Measurements from ENCODE around the gene FRMD1. TPM values are rescaled to one million over a fixed set of nuclear protein-coding genes. Genes with fewer than 3 reads are reported as not detected.

The FRMD1 gene
- polyA plus RNA-seq (ENCODE audit: insufficient read length in 3 of 3): 10 to 100 TPM; 10.7 to 15.8 (median 13.4) TPM

GRCh38 chr6:168078943-168079405, at the start of gene FRMD1:
Gene FRMD1 (minus strand): TSS chr6:168079212. CDS start chr6:168079094, 118 bp downstream.
- DNase-seq (ENCODE audit: low read depth in 3 of 3, low spot score in 2 of 3): no peak

DNA sequence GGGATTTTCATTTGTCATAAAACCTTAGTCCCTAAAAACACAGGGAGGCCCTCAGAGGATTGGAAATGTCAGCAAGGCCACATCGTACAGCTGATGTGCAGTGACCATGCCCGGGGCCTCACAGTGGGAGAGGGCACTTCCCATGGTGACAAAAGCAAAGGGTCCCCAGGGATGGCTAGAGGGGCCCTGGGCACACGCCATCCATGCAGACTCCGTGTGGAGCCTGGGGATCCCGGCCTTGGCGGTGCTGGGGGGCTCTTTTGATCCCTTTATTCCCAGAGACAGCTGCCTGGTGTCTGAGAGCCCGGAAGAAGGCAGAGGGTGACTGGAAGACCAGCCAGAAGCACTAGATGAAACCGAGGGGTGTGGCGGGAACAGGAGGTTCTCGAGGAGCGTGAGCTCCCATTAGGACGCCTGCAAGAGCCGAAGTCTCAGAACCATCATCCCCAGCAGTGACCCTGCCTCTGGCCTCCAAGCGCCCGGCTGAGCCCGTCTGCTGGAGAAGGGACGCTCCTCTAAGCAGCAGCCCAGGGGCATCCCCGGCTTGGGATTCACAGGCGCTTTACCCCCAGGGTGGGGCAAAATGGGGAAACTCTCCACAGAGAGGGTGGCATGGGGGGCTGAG, 49.1 kb upstream of the FRMD1 start:
- no peak for DNase-seq (ENCODE audit: low read depth in 3 of 3, low spot score in 2 of 3)

GRCh38 chr6:168127384-168127868, 48.4 kb upstream of the FRMD1 start:
- DNase-seq (ENCODE audit: low read depth in 3 of 3, low spot score in 2 of 3): no peak

GRCh38 chr6:168126566-168127383, 47.8 kb upstream of the FRMD1 start:
- no peak for DNase-seq (ENCODE audit: low read depth in 3 of 3, low spot score in 2 of 3)

DNA sequence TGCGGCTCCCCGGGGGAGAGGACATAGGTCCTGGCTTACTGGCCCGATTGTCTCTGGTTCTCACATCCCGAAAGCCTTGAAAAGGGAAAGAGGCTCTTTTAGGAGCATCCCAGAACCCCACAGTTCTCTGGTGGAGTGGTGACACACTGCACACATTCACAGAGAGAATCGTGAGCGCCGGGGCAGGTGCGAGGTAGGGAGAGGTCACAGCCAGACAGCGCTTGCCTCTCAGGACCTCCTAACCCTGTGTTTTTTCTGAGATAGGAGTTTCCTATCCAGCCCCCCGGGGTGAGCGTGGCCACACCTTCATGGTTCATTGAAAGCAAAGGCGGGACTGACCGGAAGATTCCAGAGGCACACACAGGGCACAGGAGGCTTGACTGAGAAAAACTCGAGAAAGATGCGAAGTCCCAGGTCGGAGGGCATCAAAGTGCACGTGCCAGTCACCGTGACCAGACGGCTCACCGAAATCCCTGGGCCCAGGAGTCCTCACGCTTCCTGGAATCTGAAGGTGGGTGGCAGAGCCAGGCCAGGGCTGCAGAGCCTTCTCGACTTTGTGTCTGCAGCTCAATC, 46.5 kb upstream of the FRMD1 start:
- DNase-seq (ENCODE audit: low read depth in 3 of 3, low spot score in 2 of 3): no peak

DNA sequence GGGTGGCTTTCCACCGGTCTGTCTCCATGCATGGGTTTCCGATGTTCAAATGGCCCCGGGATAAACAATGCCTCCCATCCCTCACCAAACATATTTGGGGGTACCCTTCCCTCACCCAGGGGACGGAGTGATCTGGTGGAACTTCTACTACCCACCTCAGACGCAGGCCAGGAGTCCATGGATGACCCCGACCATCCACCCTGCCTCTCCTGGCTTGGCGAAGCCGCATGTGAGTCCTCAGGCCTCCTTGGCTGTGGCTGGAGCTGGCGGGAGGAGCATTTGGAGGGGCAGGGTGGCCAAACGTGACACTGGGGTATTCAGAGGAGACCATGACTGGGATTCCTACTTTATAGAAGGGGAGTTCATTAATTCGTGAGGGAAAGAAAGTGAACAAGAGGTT, 45.9 kb upstream of the FRMD1 start:
- DNase-seq (ENCODE audit: low read depth in 3 of 3, low spot score in 2 of 3): no peak

GRCh38 chr6:168124158-168124557, 45.1 kb upstream of the FRMD1 start:
- no peak for DNase-seq (ENCODE audit: low read depth in 3 of 3, low spot score in 2 of 3)

DNA sequence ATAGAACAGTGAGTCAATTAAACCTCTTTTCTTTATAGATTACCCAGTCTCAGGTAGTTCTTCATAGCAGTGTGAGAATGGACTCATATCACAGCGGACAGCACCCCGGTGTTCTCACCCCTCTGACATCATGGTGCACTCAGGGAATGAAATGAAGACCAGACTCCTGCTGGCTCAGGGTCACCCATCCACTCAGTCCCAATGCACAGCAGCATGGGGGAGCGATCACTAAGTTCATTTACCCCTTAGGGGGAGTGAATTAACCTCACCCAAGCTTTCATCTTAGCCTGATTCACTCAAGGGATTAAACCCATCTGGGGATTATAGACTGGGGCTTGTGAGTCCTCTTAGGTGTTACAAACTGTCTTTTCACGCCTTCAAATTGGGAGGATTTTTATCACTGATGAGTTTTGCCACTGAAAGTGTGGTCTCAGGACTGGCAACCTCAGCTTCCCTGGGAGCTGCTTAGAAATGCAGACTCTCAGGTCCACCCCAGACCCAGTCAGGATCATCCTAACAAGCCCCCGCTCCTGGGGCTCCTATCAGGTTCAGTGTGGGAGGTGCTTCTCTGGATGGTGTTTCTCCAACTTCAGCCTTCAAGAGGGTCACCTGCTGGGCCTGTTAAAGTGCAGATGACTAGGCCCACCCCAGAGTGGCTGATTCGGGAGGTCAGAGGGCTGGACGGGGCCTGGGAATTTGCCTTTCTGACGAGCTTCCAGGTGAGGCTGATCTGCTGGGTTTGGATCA, 44.3 kb upstream of the FRMD1 start:
- no peak for DNase-seq (ENCODE audit: low read depth in 3 of 3, low spot score in 2 of 3)

DNA sequence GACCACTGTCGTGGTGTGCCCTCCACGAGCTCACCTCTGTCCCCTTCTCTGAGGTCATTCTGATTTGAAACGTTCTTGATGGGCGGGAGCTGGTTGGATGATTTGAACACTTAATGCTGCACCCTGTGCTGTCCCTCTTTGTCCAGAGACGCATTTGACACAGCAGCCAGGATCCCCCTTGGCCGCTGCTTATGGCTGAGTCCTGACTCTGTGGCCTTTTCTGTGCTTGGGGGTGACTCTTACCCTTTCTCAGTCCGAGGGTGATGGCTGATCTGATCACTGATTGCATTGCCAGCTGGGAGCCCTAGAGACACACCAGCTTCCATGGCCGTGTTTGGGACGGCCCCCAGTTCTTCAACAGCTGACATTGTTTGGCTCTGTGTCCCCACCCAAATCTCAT, 43.5 kb upstream of the FRMD1 start:
- no peak for DNase-seq (ENCODE audit: low read depth in 3 of 3, low spot score in 2 of 3)

GRCh38 chr6:168122011-168122410, 43.0 kb upstream of the FRMD1 start:
- no peak for DNase-seq (ENCODE audit: low read depth in 3 of 3, low spot score in 2 of 3)

- no peak for DNase-seq (ENCODE audit: low read depth in 3 of 3, low spot score in 2 of 3)
Observed at GRCh38 chr6:168121303-168121665, 42.3 kb upstream of the FRMD1 start.

DNA sequence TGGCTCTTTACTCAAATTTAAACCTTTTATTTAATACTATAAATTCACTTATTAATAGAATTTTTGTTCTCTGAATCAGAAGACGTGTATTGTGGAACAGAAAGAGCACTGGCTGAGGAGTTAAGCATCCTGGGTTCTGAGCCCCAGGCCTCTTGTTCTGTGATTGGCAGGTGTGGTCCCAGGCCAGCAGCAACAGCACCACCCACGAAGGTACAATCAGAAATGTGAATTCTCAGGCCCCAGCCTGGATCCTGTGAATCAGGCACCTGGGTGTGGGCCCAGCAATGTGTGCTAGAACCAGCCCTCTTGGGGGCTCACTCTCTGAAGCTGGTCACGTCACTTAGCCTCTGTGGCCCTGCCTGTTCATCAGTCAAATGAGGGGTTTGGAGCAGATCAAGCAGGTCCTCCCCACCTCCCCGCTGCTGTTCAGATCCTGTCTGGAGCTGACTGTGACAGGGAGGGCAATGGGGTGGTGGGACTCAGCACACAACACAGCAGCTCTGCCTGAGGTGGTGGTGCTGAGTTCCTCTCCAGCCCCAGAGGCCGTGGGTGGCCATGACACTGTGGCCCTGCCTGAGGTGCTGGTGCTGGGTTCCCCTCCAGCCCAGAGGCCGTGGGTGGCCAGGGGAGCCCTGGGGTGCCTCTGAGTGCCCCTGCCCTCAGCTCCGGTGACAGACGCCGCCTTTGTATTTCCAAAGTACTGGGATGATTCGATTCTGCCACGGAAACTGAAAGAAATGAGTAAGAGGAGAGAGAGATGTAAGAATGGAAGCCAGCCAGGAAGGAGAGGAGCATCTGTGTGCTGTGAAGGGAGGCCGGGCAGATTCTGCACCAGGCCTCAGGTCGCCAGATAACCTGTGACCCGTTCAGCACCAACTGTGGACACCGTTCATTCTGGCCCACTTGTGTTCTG, 41.6 kb upstream of the FRMD1 start:
- DNase-seq (ENCODE audit: low read depth in 3 of 3, low spot score in 2 of 3): no peak

GRCh38 chr6:168119539-168119938, 40.5 kb upstream of the FRMD1 start:
- no peak for DNase-seq (ENCODE audit: low read depth in 3 of 3, low spot score in 2 of 3)

DNA sequence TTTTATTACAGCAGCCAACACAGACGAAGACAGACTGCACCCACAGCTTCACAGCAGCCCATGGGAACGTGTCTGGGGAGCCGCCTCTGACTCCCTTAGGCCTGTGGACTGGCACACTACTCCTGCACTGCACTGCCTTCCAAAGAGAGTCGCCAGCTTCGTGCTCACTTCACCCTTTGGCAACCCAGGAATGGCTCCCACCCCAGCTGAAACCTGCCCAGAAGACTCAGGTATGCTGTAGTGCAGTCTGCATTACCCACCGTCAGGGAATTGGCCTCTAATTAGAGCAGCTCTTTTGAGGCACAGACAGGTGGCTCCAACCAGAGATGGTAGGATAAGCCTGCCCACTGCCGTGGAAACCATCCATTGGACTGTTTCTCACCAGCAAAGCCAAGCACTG, 39.9 kb upstream of the FRMD1 start:
- DNase-seq (ENCODE audit: low read depth in 3 of 3, low spot score in 2 of 3): no peak

GRCh38 chr6:168117942-168118341, 38.9 kb upstream of the FRMD1 start:
- DNase-seq (ENCODE audit: low read depth in 3 of 3, low spot score in 2 of 3): no peak

DNA sequence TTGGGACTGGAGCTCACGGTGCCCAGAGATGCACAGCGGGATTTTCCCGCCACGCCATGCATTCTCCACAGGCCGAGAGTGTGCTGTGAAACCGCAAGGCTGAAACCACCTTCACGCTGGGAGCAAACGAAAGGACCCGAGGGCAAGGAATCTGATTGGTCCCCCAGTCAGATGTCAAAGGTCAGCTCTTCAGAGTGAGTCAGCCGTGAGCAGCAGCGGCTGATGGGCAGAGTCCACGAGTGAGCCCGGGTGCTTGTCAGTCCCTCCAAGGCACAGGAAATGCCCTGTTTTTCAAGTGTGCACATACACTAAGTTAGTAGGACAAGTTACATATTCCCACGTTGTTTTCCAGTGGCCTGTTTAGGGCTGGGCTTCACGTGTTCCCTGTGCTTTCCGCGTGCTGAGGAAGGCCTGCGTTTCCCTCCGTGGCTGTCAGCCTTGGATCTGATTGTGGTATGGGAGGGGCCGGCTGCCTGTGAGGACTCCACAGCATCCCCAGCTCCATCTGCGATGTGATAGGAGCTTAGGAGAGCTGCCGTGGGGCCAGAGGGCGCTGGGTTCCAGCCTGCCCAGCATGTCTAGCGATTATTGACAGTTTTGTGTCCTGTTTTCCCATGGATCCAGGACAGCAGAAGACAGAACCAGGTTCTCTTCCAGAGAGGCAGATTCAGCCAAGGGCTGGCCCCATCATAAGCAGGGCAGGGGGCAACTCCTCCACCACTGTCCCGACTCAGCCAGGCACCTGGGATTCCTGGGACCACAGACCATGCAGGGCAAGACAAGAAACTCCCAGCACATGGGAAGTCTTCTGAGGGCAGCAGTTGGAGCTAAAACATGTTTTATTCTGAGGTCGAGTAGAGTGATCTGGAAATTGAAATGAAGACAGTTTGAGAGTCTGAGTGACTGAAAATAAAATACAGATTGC, 38.2 kb upstream of the FRMD1 start:
- no peak for DNase-seq (ENCODE audit: low read depth in 3 of 3, low spot score in 2 of 3)

DNA sequence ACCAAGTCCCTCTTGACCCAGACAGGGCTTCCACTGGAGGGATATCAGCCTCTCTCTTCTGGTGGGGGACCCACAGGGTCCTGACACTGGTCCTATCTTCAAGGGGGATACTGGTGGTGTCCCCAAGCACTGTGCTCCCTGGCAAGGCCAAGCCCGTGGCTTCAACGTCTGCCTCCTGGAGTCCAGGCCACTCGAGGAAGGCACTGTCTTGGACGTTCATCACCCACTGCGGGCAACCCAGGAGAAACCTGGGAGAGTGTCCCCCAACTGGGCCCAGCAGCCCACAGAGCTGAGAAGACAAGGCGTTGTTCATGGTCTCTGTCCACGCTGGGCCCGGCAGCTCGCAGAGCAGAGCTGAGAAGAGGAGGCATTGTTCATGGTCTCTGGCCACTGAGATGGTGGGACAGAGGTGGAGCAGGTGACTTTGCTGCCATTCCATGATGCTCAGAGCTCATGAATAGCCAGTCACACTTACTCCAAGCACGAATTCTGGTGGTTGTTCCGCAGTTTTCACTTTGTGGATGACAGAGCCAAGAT, 37.5 kb upstream of the FRMD1 start:
- DNase-seq (ENCODE audit: low read depth in 3 of 3, low spot score in 2 of 3): no peak

DNA sequence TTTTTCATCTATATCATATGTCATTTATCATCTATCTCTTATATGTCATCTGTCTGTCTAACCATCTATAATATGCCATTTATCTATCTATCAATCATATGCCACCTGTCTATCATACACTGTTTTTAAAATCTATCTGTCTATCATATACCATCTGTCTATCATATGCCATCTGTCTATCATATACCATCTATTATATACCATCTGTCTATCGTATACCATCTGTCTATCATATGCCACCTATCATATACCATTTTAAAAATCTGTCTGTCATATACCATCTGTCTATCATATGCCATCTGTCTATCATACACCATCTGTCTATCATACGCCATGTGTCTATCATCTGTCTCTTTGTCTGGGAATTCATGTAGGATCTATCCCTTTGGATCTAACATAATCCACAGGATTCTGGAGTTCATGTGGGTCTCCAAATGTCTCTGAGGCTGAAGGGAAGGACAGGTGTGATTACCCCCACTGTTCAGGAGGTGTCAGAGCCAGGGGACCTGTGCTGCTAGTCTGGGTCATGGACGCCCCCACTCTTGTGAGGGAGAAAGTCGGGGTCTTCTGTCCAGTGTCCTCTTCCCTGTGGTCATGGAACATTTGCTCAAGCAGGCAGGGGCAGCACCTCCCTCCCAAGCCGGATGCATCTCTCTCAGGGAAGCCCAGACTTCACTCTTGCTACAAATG, 36.9 kb upstream of the FRMD1 start:
- no peak for DNase-seq (ENCODE audit: low read depth in 3 of 3, low spot score in 2 of 3)
